ENCODE measurements around the gene OSBPL8. TPM values are rescaled to one million over a fixed set of nuclear protein-coding genes. Genes with fewer than 3 reads are reported as not detected.

OSBPL8 gene
- total and polyA plus RNA-seq, 5 experiments from 2014 or later = 103 to 143 (median 114) TPM

DNA sequence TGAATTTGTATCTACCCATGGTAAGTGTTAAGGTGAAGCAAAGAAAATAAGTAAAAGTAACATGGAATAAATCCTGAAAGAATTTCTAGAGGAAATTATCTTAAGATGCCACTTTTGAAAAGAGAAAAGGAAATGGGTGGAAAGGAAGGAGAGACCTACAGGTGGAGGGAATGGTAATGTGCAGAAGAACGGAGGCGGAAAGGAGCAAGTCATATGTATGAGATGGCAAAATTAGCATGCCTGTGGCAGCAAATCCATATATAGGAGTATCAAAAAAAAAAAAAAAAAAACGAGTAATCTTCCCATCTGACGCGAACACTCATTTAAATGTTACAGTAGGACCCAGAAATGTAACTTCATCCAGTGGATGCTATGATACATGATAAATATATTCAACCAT lies 23.0 kb downstream of the OSBPL8 start:
- POLR2A ChIA-PET = no interaction called here
- ATAC-seq (no peak), DNase-seq (no peak)
- Mint-ChIP-seq H3K27me3 (no peaks in the 10 kb centered on the region), H3K36me3 (peaks cover 14 to 41% (median 23%) of the 10 kb centered on the region in 3 donors), H3K27ac (peak overlapping the region in 5 of 10 donors; percentile 7 to 72 (median 23)), H3K4me3 (peak overlapping the region in 2 of 10 donors; percentile 34 to 48), H3K4me1 (peaks cover 19 to 56% (median 52%) of the 10 kb centered on the region in 4 donors), H3K9me3 (peaks cover 0 to 12% (median 2%) of the 10 kb centered on the region in 9 donors)

DNA sequence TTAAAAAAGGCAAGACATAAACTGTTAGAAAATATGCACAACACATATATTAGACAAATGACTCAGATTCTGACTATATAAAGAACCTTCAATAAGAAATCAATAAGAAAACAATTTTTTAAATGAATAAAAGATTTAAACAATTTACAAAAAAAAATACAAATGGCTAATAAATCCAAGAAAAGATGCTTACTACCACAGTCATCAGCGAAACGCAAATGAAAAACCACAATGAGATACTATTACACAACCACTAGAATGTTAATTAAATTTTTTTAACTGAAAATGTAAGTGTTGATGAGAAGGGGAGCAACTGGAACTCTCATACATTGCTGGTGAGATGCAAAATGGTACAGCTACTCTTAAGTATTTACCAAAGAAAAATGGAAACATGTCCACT lies 24.4 kb downstream of the OSBPL8 start:
- DNase-seq (no peak), ATAC-seq (no peak)
- peaks cover 0 to 12% (median 2%) of the 10 kb centered on the region in 9 donors for H3K9me3 Mint-ChIP-seq
- peaks cover 28 to 61% (median 61%) of the 10 kb centered on the region in 4 donors for H3K4me1 Mint-ChIP-seq
- H3K27ac Mint-ChIP-seq = no peak overlapping the region
- peaks cover 14 to 49% (median 26%) of the 10 kb centered on the region in 3 donors for H3K36me3 Mint-ChIP-seq
- H3K27me3 Mint-ChIP-seq = no peaks in the 10 kb centered on the region
- no peak overlapping the region for H3K4me3 Mint-ChIP-seq
- POLR2A ChIA-PET = no interaction called here

DNA sequence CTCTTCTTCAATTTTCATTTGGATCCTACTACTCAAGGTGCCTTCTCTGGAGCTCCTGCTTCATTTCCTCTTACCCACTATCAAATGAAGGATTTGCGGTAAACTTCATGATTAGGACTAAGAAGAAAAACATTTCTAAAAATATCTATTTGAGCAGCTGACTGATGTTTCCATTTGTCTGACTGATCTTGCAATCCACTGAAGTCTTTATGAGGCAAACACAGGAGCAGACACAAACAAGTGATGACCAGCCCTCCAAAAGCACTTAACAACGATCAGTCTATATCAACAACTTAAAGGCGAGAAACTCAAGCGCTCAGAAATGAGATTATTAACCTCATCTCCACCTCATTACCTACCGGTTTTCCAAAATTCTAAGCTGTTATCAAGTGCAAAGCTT lies 26.2 kb downstream of the OSBPL8 start:
- ATAC-seq (no peak), DNase-seq (no peak)
- Mint-ChIP-seq H3K36me3 (peaks cover 17 to 51% (median 26%) of the 10 kb centered on the region in 3 donors), H3K4me1 (peaks cover 30 to 71% (median 64%) of the 10 kb centered on the region in 4 donors), H3K9me3 (peaks cover 0 to 12% (median 2%) of the 10 kb centered on the region in 9 donors), H3K27ac (peak overlapping the region in 1 of 10 donors; percentile 65), H3K27me3 (no peaks in the 10 kb centered on the region), H3K4me3 (no peak overlapping the region)
- POLR2A ChIA-PET = no interaction called here

DNA sequence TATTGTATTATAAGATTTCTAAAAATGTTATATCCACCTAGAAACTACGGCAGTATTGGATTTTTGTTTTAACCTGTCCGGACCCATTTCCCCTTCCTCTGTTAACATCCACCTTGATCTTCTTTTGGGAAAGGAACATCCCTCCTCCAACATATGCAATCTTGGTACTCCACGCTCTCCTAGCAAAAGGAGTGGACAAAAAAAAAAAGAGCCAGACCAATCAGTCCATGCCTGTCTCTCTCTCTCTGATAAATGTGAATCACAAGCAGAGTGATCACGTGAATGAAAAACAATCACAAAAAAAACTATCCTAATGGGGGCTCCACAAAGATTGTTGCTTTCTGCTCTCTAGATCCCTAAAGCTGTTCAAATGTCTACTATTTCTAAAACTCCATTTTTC lies 27.1 kb downstream of the OSBPL8 start:
- DNase-seq (no peak), ATAC-seq (no peak)
- POLR2A ChIA-PET = no interaction called here
- H3K4me1 Mint-ChIP-seq = peaks cover 30 to 75% (median 66%) of the 10 kb centered on the region in 4 donors
- no peak overlapping the region for H3K27ac Mint-ChIP-seq
- peaks cover 17 to 52% (median 29%) of the 10 kb centered on the region in 3 donors for H3K36me3 Mint-ChIP-seq
- H3K9me3 Mint-ChIP-seq = peaks cover 0 to 12% (median 2%) of the 10 kb centered on the region in 9 donors
- no peak overlapping the region for H3K4me3 Mint-ChIP-seq
- no peaks in the 10 kb centered on the region for H3K27me3 Mint-ChIP-seq

DNA sequence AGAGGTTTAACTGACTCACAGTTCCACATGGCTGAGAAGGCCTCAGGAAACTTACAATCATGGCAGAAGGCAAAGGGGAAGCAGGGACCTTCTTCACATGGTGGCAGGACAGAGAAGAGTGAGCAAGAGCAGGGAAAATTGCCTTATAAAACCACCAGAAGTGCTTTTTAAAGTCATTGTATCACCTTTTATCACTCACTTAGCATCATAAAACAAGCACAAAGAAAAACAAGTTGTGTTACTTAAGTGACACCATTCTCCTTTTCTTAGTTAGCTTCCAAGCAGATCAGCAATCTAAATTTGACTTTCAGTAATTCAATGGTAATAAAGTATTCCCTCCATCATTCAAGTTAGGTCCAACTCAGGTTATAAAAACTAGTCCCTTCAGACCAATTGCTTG lies 28.5 kb downstream of the OSBPL8 start:
- ATAC-seq = no peak
- no peak for DNase-seq
- peaks cover 30 to 71% (median 59%) of the 10 kb centered on the region in 4 donors for H3K4me1 Mint-ChIP-seq
- no peak overlapping the region for H3K4me3 Mint-ChIP-seq
- H3K27me3 Mint-ChIP-seq = no peaks in the 10 kb centered on the region
- peak overlapping the region in 4 of 10 donors; percentile 0 to 9 (median 4) for H3K27ac Mint-ChIP-seq
- peaks cover 0 to 7% (median 2%) of the 10 kb centered on the region in 9 donors for H3K9me3 Mint-ChIP-seq
- H3K36me3 Mint-ChIP-seq = peaks cover 9 to 41% (median 24%) of the 10 kb centered on the region in 3 donors
- POLR2A ChIA-PET = no interaction called here

DNA sequence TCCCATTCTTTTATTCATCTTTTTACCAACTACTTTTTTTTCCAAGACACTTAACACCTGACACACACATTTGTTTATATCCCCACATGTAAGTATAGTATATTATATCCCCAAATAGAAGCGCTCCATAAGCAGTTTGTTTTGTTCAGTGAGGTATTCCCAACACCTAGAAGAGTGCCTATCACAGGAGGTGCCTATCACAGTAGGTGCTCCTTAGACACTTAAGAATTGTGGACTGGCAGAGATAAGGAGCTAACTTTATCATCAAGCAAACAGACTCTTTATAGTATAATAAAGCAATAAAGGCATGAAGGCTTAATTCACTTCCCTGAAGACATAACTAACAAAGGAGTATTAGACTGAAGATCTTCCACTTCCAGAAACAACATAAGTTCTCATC lies 29.1 kb downstream of the OSBPL8 start:
- DNase-seq (no peak), ATAC-seq (no peak)
- peaks cover 0 to 2% (median 0%) of the 10 kb centered on the region in 9 donors for H3K9me3 Mint-ChIP-seq
- H3K4me3 Mint-ChIP-seq = peak overlapping the region in 1 of 10 donors; percentile 39
- H3K4me1 Mint-ChIP-seq = peaks cover 32 to 67% (median 59%) of the 10 kb centered on the region in 4 donors
- H3K36me3 Mint-ChIP-seq = peaks cover 4 to 36% (median 22%) of the 10 kb centered on the region in 3 donors
- H3K27ac Mint-ChIP-seq = peak overlapping the region in 5 of 10 donors; percentile 0 to 58 (median 39)
- POLR2A ChIA-PET = no interaction called here
- no peaks in the 10 kb centered on the region for H3K27me3 Mint-ChIP-seq

DNA sequence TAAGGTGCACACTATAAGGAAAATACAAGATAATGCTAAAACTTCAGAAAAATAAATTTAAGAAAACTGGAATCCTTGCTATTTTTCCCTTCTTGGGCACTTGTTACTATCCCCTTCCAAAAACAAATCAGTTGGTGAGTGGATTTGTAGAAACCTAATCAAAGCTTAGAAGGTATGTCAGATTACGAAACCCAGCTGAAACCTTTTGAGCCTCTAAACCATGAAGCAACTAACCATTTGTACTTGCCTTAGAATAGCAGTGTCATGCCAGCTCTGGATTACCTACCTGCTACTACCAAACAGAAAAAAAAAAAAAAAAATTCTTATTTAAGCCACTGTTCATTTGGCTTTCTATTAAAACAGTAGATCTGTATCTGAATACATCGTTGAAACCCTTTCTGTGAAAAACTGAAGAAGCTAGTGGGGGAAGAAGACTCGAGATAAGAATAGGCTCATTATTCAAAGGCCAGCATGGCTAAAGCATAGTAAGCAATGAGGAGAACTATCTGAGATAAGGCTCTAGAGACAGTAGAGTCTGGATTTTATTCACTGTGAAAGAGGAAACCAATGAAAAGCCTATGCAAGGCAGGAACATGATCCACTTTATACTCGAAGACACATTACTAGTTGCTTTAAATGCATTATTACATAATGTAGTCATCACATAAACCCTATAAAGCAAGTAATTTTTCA lies 30.2 kb downstream of the OSBPL8 start:
- peaks cover 3 to 33% (median 17%) of the 10 kb centered on the region in 3 donors for H3K36me3 Mint-ChIP-seq
- H3K4me3 Mint-ChIP-seq = no peak overlapping the region
- POLR2A ChIA-PET = no interaction called here
- peaks cover 31 to 66% (median 57%) of the 10 kb centered on the region in 4 donors for H3K4me1 Mint-ChIP-seq
- no peaks in the 10 kb centered on the region for H3K27me3 Mint-ChIP-seq
- H3K9me3 Mint-ChIP-seq = peaks cover 0 to 1% (median 0%) of the 10 kb centered on the region in 9 donors
- no peak for DNase-seq
- H3K27ac Mint-ChIP-seq = peak overlapping the region in 3 of 10 donors; percentile 3 to 31 (median 23)
- no peak for ATAC-seq

DNA sequence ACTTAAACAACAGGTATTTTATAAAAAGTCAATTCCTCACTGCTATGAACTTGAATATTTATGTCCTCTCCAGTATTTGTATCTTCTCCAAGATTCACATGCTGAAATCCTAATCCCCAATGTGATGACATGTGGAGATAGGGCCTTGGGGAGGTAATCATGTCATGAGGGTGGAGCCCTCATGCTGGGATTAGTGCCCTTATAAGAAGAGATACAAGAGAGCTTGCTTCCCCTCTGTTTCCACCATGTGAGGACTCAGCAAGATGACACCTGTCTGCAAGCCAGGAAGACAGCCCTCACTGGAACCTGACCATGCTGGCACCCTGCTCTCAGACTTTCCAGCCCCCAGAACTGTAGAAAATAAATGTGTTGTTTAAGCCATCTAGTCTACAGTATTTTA lies 36.2 kb downstream of the OSBPL8 start:
- H3K4me3 Mint-ChIP-seq = peak overlapping the region in 1 of 10 donors; percentile 13
- peaks cover 35 to 61% (median 53%) of the 10 kb centered on the region in 4 donors for H3K4me1 Mint-ChIP-seq
- H3K9me3 Mint-ChIP-seq = peaks cover 0 to 22% (median 5%) of the 10 kb centered on the region in 9 donors
- no peak for DNase-seq
- peak overlapping the region in 1 of 10 donors; percentile 66 for H3K27ac Mint-ChIP-seq
- POLR2A ChIA-PET = interaction anchor here (0.6 to 1.0 kb wide), 2 partner anchors 31 to 36 kb away, joined by 3 to 5 read pairs; partner anchors contain the start of gene OSBPL8
- no peaks in the 10 kb centered on the region for H3K27me3 Mint-ChIP-seq
- no peak for ATAC-seq
- H3K36me3 Mint-ChIP-seq = peaks cover 23 to 47% (median 38%) of the 10 kb centered on the region in 3 donors

DNA sequence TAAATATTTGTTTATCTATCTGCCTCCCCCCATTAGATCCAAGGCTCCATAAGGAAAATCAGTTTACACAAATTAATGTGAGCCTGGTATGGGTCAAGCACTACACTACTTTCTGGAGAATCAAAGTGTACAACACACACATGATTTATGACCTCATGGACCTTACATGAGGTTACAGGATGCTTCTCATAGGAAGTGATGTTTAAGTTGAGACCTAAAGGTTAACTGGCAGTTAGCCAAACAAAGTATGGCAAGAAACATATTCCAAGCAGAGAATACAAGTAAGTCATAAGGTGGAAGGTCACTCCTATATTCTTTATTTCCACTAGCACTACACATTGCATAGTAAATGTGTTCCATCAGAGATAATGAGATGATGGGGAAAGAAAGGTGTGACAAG lies 39.2 kb downstream of the OSBPL8 start:
- POLR2A ChIA-PET = no interaction called here
- ATAC-seq (no peak), DNase-seq (no peak)
- peaks cover 0 to 22% (median 5%) of the 10 kb centered on the region in 9 donors for H3K9me3 Mint-ChIP-seq
- H3K27ac Mint-ChIP-seq = peak overlapping the region in 2 of 10 donors; percentile 15 to 44
- peaks cover 33 to 74% (median 57%) of the 10 kb centered on the region in 4 donors for H3K4me1 Mint-ChIP-seq
- H3K27me3 Mint-ChIP-seq = no peaks in the 10 kb centered on the region
- H3K4me3 Mint-ChIP-seq = peak overlapping the region in 4 of 10 donors; percentile 1 to 47 (median 12)
- peaks cover 27 to 41% (median 41%) of the 10 kb centered on the region in 3 donors for H3K36me3 Mint-ChIP-seq

DNA sequence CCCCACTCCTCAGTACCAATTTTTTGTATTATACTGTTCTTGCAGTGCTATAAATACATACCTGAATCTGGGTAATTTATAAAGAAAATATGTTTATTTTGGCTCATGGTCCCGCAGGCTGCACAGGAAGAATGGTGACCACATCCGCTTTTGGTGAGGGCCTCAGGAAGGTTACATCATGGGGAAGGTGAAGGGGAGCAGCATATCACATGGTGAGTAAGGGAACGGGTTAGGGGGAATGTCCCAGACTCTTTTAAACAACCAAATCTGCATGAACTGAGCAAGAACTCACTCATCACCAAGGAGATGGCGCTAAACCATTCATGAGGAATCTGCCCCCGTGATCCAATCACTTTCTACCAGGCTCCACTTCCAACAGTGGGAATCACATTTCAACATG lies 40.0 kb downstream of the OSBPL8 start:
- Mint-ChIP-seq H3K4me3 (peak overlapping the region in 6 of 10 donors; percentile 4 to 62 (median 16)), H3K36me3 (peaks cover 32 to 46% (median 46%) of the 10 kb centered on the region in 3 donors), H3K27ac (peak overlapping the region in 3 of 10 donors; percentile 38 to 70 (median 41)), H3K9me3 (peaks cover 0 to 22% (median 6%) of the 10 kb centered on the region in 9 donors), H3K4me1 (peaks cover 36 to 79% (median 61%) of the 10 kb centered on the region in 4 donors), H3K27me3 (no peaks in the 10 kb centered on the region)
- POLR2A ChIA-PET = no interaction called here
- peak in 1 of 2 donors; percentile 20 for ATAC-seq
- no peak for DNase-seq

DNA sequence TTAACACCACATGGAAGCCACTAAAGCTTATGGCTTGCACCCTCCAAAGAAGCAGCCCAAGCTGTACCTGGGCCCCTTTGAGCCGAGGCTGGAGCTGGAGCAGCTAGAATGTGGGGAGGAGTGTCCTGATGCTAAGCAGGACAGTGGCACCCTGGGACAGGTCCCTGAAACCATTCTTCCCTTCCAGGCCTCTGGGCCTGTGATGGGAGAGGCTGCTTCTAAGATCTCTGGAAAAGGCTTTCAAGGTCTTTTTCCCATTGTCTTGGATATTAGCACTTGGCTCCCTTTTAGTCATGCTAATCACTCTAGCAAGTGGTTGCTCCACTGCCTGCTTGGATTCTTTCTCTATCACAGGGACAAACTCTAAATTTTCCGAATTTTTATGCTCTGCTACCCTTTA lies 40.9 kb downstream of the OSBPL8 start:
- Mint-ChIP-seq H3K4me3 (no peak overlapping the region), H3K36me3 (peaks cover 33 to 44% (median 42%) of the 10 kb centered on the region in 3 donors), H3K27me3 (no peaks in the 10 kb centered on the region), H3K27ac (no peak overlapping the region), H3K4me1 (peaks cover 38 to 83% (median 64%) of the 10 kb centered on the region in 4 donors), H3K9me3 (peaks cover 0 to 16% (median 6%) of the 10 kb centered on the region in 9 donors)
- POLR2A ChIA-PET = no interaction called here
- no peak for ATAC-seq
- DNase-seq = no peak

DNA sequence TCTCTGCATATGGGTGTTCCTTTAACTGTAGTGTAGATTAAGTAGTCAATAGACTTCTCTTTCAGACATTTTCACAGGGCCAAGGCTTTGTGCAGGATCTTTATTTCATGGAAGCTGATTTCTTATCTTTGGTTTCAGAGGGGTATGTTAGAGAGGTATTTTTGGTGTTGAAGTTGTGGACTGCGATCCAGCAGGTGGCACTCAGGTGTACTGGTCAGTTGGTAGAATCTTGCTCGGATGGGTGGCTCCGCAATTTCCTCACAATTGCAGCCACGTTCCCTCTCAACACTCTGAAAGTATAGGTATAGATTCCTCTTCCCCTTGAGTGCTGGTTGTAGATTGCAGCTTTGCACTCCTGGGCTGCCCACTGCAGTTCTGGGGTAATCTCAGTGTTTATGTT lies 44.3 kb downstream of the OSBPL8 start:
- Mint-ChIP-seq H3K9me3 (peaks cover 0 to 35% (median 12%) of the 10 kb centered on the region in 9 donors), H3K27me3 (no peaks in the 10 kb centered on the region), H3K36me3 (peaks cover 19 to 30% (median 29%) of the 10 kb centered on the region in 3 donors), H3K4me1 (peaks cover 26 to 74% (median 59%) of the 10 kb centered on the region in 4 donors), H3K27ac (peak overlapping the region in 2 of 10 donors; percentile 15 to 27), H3K4me3 (peak overlapping the region in 1 of 10 donors; percentile 35)
- no peak for DNase-seq
- POLR2A ChIA-PET = no interaction called here
- no peak for ATAC-seq

All from naive thymus-derived CD8-positive, alpha-beta T cell (primary cell).